ENCODE measurements around the gene BANF1.
A peak's percentile ranks its signal among the peaks of the same experiment; 100 is the strongest.

BANF1 gene

DNA sequence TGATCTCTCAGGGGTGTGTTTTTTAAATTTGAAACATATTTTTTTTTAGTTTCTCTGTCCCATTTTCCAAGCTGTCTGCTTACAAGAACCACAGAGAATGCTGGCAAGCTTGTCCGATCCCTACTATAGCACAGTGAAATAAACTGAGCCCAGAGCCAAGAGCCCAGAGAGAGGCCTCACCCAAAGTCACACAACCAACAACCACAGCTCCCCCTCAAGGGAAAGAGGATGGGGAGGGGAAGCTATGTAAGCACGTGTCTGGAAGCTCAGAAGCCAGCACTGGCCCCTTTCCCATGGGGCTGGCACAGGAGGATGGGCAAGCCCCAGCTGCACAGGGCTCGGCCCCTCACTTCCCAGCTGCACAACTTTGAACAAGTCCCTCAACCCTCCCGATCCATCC is 44.0 kb upstream of the BANF1 start:
- no peak overlapping the region for H3K9ac ChIP-seq (ENCODE audit: low read length)
- H3K4me2 ChIP-seq (ENCODE audit: low read length) = no peak overlapping the region
- H3K27ac ChIP-seq (ENCODE audit: low read depth, low read length, poor library complexity, severe bottlenecking) = no peak overlapping the region

GRCh38 chr11:65958774-65959420 is 43.4 kb upstream of the BANF1 start:
- TF ChIP-seq CTCF (IDR thresholded peaks at IDR 0.05; ENCODE audit: low read length) = no peak
- TF ChIP-seq EZH2 (IDR thresholded peaks at IDR 0.05; ENCODE audit: borderline replicate concordance, low read length) = no peak
- no peaks in the 10 kb centered on the region for H4K20me1 ChIP-seq (ENCODE audit: insufficient read depth, low read length)
- no peaks in the 10 kb centered on the region; the same call in 1 of the 2 replicates for H3F3A ChIP-seq (ENCODE audit: insufficient read depth, low read length)
- no peaks in the 10 kb centered on the region for H3K27me3 ChIP-seq (ENCODE audit: insufficient read depth, low read length)
- H3K79me2 ChIP-seq (ENCODE audit: insufficient read depth, low read length) = peaks cover 13% of the 10 kb centered on the region
- H3K4me1 ChIP-seq (ENCODE audit: insufficient read depth, low read length, severe bottlenecking) = peaks cover 33% of the 10 kb centered on the region
- H3K27ac ChIP-seq (ENCODE audit: low read depth, low read length, poor library complexity, severe bottlenecking) = no peak overlapping the region
- H2AFZ ChIP-seq (ENCODE audit: low read length) = no peak overlapping the region
- H3K4me2 ChIP-seq (ENCODE audit: low read length) = no peak overlapping the region
- peaks cover 2% of the 10 kb centered on the region; the same call in 1 of the 2 replicates for H3K36me3 ChIP-seq (ENCODE audit: insufficient read depth, low read length)
- no peaks in the 10 kb centered on the region for H3K9me3 ChIP-seq (ENCODE audit: low read length)
- H3K9me2 ChIP-seq (ENCODE audit: low read depth, low read length) = no peaks in the 10 kb centered on the region
- H3K9ac ChIP-seq (ENCODE audit: low read length) = no peak overlapping the region
- H3K4me3 ChIP-seq (ENCODE audit: low read depth, low read length, poor library complexity, severe bottlenecking) = no peak overlapping the region

More for the DNA sequence above, 44.0 kb upstream of the BANF1 start:
- Histone ChIP-seq H3K79me2 (ENCODE audit: insufficient read depth, low read length) (peaks cover 13% of the 10 kb centered on the region), H3F3A (ENCODE audit: insufficient read depth, low read length) (no peaks in the 10 kb centered on the region; the same call in 1 of the 2 replicates), H3K9me3 (ENCODE audit: low read length) (no peaks in the 10 kb centered on the region), H3K9me2 (ENCODE audit: low read depth, low read length) (no peaks in the 10 kb centered on the region), H4K20me1 (ENCODE audit: insufficient read depth, low read length) (no peaks in the 10 kb centered on the region), H3K27me3 (ENCODE audit: insufficient read depth, low read length) (no peaks in the 10 kb centered on the region), H3K4me3 (ENCODE audit: low read depth, low read length, poor library complexity, severe bottlenecking) (no peak overlapping the region), H3K4me1 (ENCODE audit: insufficient read depth, low read length, severe bottlenecking) (peaks cover 27% of the 10 kb centered on the region), H3K36me3 (ENCODE audit: insufficient read depth, low read length) (no peaks in the 10 kb centered on the region), H2AFZ (ENCODE audit: low read length) (no peak overlapping the region)
- TF ChIP-seq CTCF (IDR thresholded peaks at IDR 0.05; ENCODE audit: low read length) (no peak), EZH2 (IDR thresholded peaks at IDR 0.05; ENCODE audit: borderline replicate concordance, low read length) (no peak)

- H3K9me2 ChIP-seq (ENCODE audit: low read depth, low read length) = no peaks in the 10 kb centered on the region
These were observed 41.5 kb upstream of the BANF1 start for GRCh38 chr11:65960824-65961266.

More at GRCh38 chr11:65960824-65961266, 41.5 kb upstream of the BANF1 start:
- H4K20me1 ChIP-seq (ENCODE audit: insufficient read depth, low read length) = no peaks in the 10 kb centered on the region
- peaks cover 22% of the 10 kb centered on the region for H3K36me3 ChIP-seq (ENCODE audit: insufficient read depth, low read length)
- peaks cover 13% of the 10 kb centered on the region for H3K79me2 ChIP-seq (ENCODE audit: insufficient read depth, low read length)
- H3K4me2 ChIP-seq (ENCODE audit: low read length) = peak overlapping the region; percentile 99
- peak overlapping the region; percentile 70 for H3K27ac ChIP-seq (ENCODE audit: low read depth, low read length, poor library complexity, severe bottlenecking)
- H3K9me3 ChIP-seq (ENCODE audit: low read length) = no peaks in the 10 kb centered on the region
- H3K27me3 ChIP-seq (ENCODE audit: insufficient read depth, low read length) = no peaks in the 10 kb centered on the region
- TF ChIP-seq EZH2 (IDR thresholded peaks at IDR 0.05; ENCODE audit: borderline replicate concordance, low read length) (no peak), CTCF (IDR thresholded peaks at IDR 0.05; ENCODE audit: low read length) (no peak)
- peak overlapping the region; percentile 100 for H3K4me3 ChIP-seq (ENCODE audit: low read depth, low read length, poor library complexity, severe bottlenecking)
- peak overlapping the region; percentile 100 for H3K9ac ChIP-seq (ENCODE audit: low read length)
- H3F3A ChIP-seq (ENCODE audit: insufficient read depth, low read length) = no peaks in the 10 kb centered on the region; the same call in 1 of the 2 replicates
- peaks cover 33% of the 10 kb centered on the region for H3K4me1 ChIP-seq (ENCODE audit: insufficient read depth, low read length, severe bottlenecking)
- 0 out of 2 replicates have a peak overlapping the region, but pooled peaks have one; percentile 23 for H2AFZ ChIP-seq (ENCODE audit: low read length)

Data from OCI-LY1 (cell line).